Keratinocyte (primary cell): ENCODE results near the gene RPS6KA5.
A peak's percentile ranks its signal among the peaks of the same experiment; 100 is the strongest.

Experiments
- EZH2 ChIP-seq: IDR thresholded peaks from one replicate; pipeline ENCODE4 v1.6.1; 2012; ENCODE audit warnings: inconsistent platforms, mild to moderate bottlenecking, low read length, moderate library complexity
- TF ChIP-seq, protein P1 (sequence below), 3 experiments: IDR thresholded peaks in 1 of 3; conservative IDR thresholded peaks in 1 of 3; optimal IDR thresholded peaks in 1 of 3; 2 replicates in 2 of 3; 3 replicates in 1 of 3; pipeline versions ENCODE3 to v1.5.1; 2011; ENCODE audit warnings: low read length in 3 of 3, mild to moderate bottlenecking in 3 of 3, moderate library complexity in 2 of 3, control low read depth in 1 of 3, inconsistent platforms in 1 of 3; ENCODE audit not compliant: insufficient read depth in 2 of 3; ENCODE audit errors: extremely low read depth in 1 of 3

DNA sequence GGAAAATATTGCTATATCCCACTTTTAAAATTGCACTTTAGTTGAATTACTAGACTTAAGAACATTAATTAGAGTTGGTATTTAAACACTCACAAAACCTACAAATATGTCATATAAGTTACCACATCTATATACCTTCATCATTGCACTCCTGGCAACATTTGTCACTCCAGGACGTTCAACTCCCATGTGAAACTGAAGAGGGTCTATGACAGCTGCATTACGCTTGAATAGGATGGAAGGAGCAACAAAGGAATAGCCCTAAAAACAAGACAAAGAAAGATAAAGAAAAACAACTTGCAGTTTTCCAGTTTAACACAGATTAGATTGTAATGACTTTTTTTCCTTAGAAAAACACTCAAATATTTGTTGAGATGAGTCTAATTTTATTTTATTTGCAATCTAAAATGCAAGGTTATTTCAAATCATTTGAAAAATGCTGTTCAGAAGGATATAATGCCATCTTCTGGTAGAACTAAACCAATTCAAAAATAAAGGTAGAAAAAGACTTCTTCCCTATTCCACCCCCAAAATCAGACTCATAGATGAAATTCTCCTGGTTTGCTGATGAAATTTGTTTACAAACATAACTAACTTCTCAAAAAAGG lies 159.9 kb downstream of the RPS6KA5 start:
- TF ChIP-seq, protein P1, sequence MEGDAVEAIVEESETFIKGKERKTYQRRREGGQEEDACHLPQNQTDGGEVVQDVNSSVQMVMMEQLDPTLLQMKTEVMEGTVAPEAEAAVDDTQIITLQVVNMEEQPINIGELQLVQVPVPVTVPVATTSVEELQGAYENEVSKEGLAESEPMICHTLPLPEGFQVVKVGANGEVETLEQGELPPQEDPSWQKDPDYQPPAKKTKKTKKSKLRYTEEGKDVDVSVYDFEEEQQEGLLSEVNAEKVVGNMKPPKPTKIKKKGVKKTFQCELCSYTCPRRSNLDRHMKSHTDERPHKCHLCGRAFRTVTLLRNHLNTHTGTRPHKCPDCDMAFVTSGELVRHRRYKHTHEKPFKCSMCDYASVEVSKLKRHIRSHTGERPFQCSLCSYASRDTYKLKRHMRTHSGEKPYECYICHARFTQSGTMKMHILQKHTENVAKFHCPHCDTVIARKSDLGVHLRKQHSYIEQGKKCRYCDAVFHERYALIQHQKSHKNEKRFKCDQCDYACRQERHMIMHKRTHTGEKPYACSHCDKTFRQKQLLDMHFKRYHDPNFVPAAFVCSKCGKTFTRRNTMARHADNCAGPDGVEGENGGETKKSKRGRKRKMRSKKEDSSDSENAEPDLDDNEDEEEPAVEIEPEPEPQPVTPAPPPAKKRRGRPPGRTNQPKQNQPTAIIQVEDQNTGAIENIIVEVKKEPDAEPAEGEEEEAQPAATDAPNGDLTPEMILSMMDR (optimal IDR thresholded peaks at IDR 0.05 in 1 of 3, IDR thresholded peaks at IDR 0.05 in 1 of 3, conservative IDR thresholded peaks at IDR 0.05 in 1 of 3; ENCODE audit: extremely low read depth in 1 of 3, insufficient read depth in 2 of 3, low read length in 3 of 3) = peak in 1 of 3 experiments; percentile 12
- no peak for TF ChIP-seq EZH2
